Thyroid gland (tissue), 4 donors: ENCODE results near the gene DCAF12. TPM values are rescaled to one million over a fixed set of nuclear protein-coding genes. Genes with fewer than 3 reads are reported as not detected.
A peak's percentile ranks its signal among the peaks of the same experiment; 100 is the strongest.

Experiments used
- DNase-seq, 2 donors: peaks; one replicate each; pipeline ENCODE4 v3.0.0-alpha.2; 2019
- H3K27ac ChIP-seq, 3 donors: fragments of 200-600 bp; sonication (generic); 1 replicate in 2 of 3; 2 replicates in 1 of 3; pipeline ENCODE4 v1.5.1; 2016 to 2019; ENCODE audit warnings: mild to moderate bottlenecking in 1 of 3, moderate library complexity in 1 of 3
- H3K27me3 ChIP-seq: fragments of 200-600 bp; sonication (generic); one replicate; pipeline ENCODE4 v1.5.1; 2019
- H3K36me3 ChIP-seq, 2 donors: fragments of 200-600 bp; sonication (generic); one replicate each; pipeline ENCODE4 v1.5.1; 2016 to 2019
- H3K4me1 ChIP-seq, 2 donors: fragments of 200-600 bp; sonication (generic); one replicate each; pipeline ENCODE4 v1.5.1; 2017 to 2019
- H3K4me3 ChIP-seq, 3 donors: fragments of 200-600 bp; sonication (generic); replicated peaks in 1 of 3; 1 replicate in 2 of 3; 2 replicates in 1 of 3; pipeline ENCODE4 v1.5.1; 2016; ENCODE audit warnings: mild to moderate bottlenecking in 1 of 3
- H3K9me3 ChIP-seq: fragments of 200-600 bp; sonication (generic); one replicate; pipeline ENCODE4 v1.5.1; 2017
- CTCF ChIP-seq, 6 experiments: fragments of 200-600 bp in 3 of 6; fragments of 450-650 bp in 3 of 6; sonication (generic) in 3 of 6; IDR thresholded peaks; one replicate each; pipeline ENCODE4 v1.5.1; 2016 to 2019; ENCODE audit warnings: antibody characterized with exemption in 6 of 6, mild to moderate bottlenecking in 2 of 6, inconsistent platforms in 1 of 6, moderate library complexity in 1 of 6
- POLR2A ChIP-seq, 2 donors: fragments of 450-650 bp; IDR thresholded peaks; one replicate each; pipeline ENCODE4 v1.6.1; 2017; ENCODE audit warnings: antibody characterized with exemption in 2 of 2, mild to moderate bottlenecking in 2 of 2, moderate library complexity in 1 of 2
- whole genome bisulfite sequencing, 2 donors: methylation state at CpG; one replicate each; pipeline ENCODE4 v1.1.5; 2017; 5-methylcytosine and 5-hydroxymethylcytosine counted together
- intact Hi-C: fragments of 100-400 bp; cut with DNase I; formaldehyde crosslinking; loops from one replicate; pipeline ENCODE4 v1.15.1; 2023
- total RNA-seq, 4 donors: library from RNA; depleted of rRNA; stranded (reverse); fragments of >200 nt; gene quantifications; one replicate each; pipeline ENCODE4 v1.2.3, GENCODE V29; 2016

The DCAF12 gene
- total RNA-seq, 4 donors from 2014 or later: 28.1 to 32.5 (median 31.6) TPM

GRCh38 chr9:34087370-34087769 lies 39.1 kb downstream of the DCAF12 start:
- Histone ChIP-seq H3K27me3 (no peaks in the 10 kb centered on the region), H3K4me3 (no peak overlapping the region), H3K9me3 (no peaks in the 10 kb centered on the region), H3K4me1 (no peaks in the 10 kb centered on the region), H3K27ac (no peak overlapping the region), H3K36me3 (peaks cover 44 to 49% of the 10 kb centered on the region in 2 donors)
- intact Hi-C loops: no loop called here
- DNase-seq: no peak
- TF ChIP-seq CTCF (IDR thresholded peaks at IDR 0.05) (no peak), POLR2A (IDR thresholded peaks at IDR 0.05) (no peak)
- WGBS, 2 donors: 32 to 41% methylated on average over 1 of the region's 1 CpG

GRCh38 chr9:34086864-34087263 lies 39.6 kb downstream of the DCAF12 start:
- Histone ChIP-seq H3K27me3 (no peaks in the 10 kb centered on the region), H3K9me3 (no peaks in the 10 kb centered on the region), H3K27ac (no peak overlapping the region), H3K4me3 (no peak overlapping the region), H3K36me3 (peaks cover 44 to 45% of the 10 kb centered on the region in 2 donors), H3K4me1 (no peaks in the 10 kb centered on the region)
- no peak for DNase-seq
- intact Hi-C loops: no loop called here
- TF ChIP-seq POLR2A (IDR thresholded peaks at IDR 0.05) (no peak), CTCF (IDR thresholded peaks at IDR 0.05) (no peak)

GRCh38 chr9:34085581-34086500 lies 40.7 kb downstream of the DCAF12 start:
- intact Hi-C loops: no loop called here
- no peak for TF ChIP-seq POLR2A (IDR thresholded peaks at IDR 0.05)
- no peak for TF ChIP-seq CTCF (IDR thresholded peaks at IDR 0.05)
- Histone ChIP-seq H3K9me3 (no peaks in the 10 kb centered on the region), H3K27me3 (no peaks in the 10 kb centered on the region), H3K36me3 (peaks cover 39 to 44% of the 10 kb centered on the region in 2 donors), H3K4me3 (no peak overlapping the region), H3K27ac (peak overlapping the region in 1 of 3 donors; percentile 36), H3K4me1 (no peaks in the 10 kb centered on the region)
- WGBS, 2 donors: 93 to 95% methylated on average over 5 to 6 of the region's 6 CpGs
- DNase-seq: no peak

GRCh38 chr9:34084562-34084961 lies 41.9 kb downstream of the DCAF12 start:
- no peaks in the 10 kb centered on the region for H3K9me3 ChIP-seq
- H3K27me3 ChIP-seq: no peaks in the 10 kb centered on the region
- peaks cover 28 to 39% of the 10 kb centered on the region in 2 donors for H3K36me3 ChIP-seq
- peak; percentile 15 to 27 for DNase-seq
- WGBS, 2 donors: 33 to 44% methylated on average over 1 of the region's 1 CpG
- TF ChIP-seq POLR2A (IDR thresholded peaks at IDR 0.05) (no peak), CTCF (IDR thresholded peaks at IDR 0.05) (no peak)
- H3K4me3 ChIP-seq: no peak overlapping the region
- intact Hi-C loops: no loop called here
- peak overlapping the region in 1 of 3 donors; percentile 36 for H3K27ac ChIP-seq
- H3K4me1 ChIP-seq: no peaks in the 10 kb centered on the region

GRCh38 chr9:34079181-34079580 lies 47.3 kb downstream of the DCAF12 start:
- no peaks in the 10 kb centered on the region for H3K9me3 ChIP-seq
- no peak overlapping the region for H3K27ac ChIP-seq
- TF ChIP-seq CTCF (IDR thresholded peaks at IDR 0.05) (no peak), POLR2A (IDR thresholded peaks at IDR 0.05) (no peak)
- H3K4me3 ChIP-seq: no peak overlapping the region
- intact Hi-C loops: loop anchor here (10.0 kb wide), 1 partner anchor 264 kb away; the partner anchor contains the start of gene UBE2R2
- H3K36me3 ChIP-seq: no peaks in the 10 kb centered on the region
- no peaks in the 10 kb centered on the region for H3K27me3 ChIP-seq
- no peak for DNase-seq
- H3K4me1 ChIP-seq: no peaks in the 10 kb centered on the region
- 83 to 85% methylated on average over 2 of the region's 2 CpGs for WGBS, 2 donors
